ENCODE measurements around the gene TMEM132C. TPM values are rescaled to one million over a fixed set of nuclear protein-coding genes. Genes with fewer than 3 reads are reported as not detected.

Gene TMEM132C
- total RNA-seq, 1 donor from 2014 or later, result not detected

DNA sequence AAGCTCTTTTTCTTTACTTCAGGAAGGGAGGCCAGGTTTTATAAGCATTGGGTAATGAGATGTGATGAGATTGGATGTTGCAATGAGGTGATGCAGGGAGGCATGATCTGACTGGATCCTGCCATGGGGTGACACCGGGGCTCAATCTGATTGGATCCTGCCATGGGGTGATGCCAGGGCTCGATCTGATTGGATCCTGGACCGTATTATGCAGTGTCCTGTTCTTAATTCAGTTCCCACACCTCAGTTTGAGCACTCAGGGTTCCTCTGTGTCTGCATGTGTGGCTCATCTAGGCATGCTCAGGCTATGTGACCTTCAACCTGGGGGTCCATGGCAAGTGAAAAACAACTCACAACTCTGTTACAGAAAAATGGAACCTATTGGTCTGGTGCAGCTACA lies 390.4 kb downstream of the TMEM132C start:
- intact Hi-C loops (cut with micrococcal nuclease), result no loop called here

DNA sequence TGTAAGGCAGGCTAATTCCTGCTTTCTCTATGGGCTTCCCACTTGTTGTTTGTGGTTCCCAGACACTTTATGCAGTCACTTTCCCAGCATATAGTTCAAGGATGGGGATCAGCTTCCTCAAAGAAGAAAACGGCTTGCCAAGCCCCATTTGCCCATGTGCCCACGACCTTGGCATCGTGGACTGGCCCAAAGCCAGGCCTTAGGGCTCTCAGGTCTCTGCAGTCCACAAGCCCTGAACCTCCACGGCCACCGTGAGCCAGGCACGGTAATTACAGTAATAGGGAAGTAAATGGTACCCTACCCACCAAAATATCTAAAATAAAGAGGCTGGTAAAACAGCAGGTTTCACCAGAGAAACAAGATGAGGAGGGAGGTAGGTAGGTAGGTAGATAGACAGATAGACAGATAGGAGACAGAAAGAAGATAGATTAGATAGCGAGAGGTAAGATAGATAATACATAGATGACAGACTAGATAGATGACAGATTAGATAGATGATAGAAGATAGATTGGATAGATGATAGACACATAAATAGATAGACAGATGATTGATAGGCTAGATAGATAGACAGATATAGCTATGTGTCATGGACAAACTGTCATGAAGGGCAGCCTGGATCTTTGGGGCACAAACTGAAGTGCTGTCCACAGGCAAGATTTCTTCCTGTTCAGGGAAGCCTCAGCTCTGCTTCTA lies 393.7 kb downstream of the TMEM132C start:
- intact Hi-C loops (cut with micrococcal nuclease), result no loop called here

DNA sequence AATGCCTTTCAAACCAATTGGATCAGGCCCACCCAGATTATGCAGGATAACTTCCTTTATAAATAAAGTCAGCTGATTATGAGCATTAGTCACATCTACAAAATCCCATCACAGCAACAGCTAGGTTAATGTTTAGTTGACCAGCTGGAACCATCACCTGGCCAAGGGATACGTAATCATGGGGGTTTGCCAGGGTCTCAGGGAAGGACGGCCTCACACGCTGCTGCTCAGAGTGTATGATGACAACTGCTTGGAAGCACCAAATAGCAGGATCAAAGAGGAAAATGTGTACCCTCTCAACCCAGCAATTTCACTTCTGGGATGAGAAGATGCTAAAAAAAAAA lies 394.2 kb downstream of the TMEM132C start:
- intact Hi-C loops (cut with micrococcal nuclease), result no loop called here

DNA sequence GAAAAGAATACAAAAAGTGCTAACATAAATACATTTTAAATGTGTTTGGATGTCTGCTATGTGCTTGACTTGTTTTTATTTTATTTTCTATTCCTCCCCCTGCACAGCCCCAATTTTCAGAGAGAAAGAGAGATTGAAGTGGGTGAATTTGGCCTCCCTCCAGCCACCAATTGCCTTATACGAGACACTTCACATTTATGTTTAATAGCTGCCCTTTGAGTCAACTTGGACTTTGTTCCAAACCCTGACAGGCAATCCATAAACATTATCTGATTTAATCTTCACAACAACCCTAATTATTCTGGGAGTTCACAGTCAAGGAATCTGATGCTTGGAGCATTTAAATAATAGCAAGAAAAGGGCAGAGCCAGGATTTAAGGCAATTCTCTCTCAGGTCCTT lies 395.1 kb downstream of the TMEM132C start:
- intact Hi-C loops (cut with micrococcal nuclease), result no loop called here

DNA sequence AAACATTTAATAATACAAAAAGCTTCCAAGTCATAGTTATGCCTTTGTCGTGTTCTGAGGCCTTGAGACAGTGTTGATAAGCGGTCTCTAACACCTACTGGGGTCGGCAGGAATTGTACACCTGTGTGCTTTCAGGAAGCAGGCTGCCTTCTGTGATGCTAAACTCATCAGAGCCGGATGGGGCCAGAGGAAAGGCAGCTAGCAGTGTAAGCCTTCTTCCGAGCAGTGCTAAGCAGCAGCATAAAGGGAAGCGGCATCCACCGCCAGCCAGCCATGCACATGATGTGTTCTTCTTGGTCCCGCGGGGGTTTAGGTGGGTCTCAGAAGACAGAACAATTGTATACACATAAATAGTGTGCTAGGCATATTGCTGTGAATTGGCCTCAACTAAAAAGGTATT lies 397.5 kb downstream of the TMEM132C start:
- intact Hi-C loops (cut with micrococcal nuclease), result no loop called here

DNA sequence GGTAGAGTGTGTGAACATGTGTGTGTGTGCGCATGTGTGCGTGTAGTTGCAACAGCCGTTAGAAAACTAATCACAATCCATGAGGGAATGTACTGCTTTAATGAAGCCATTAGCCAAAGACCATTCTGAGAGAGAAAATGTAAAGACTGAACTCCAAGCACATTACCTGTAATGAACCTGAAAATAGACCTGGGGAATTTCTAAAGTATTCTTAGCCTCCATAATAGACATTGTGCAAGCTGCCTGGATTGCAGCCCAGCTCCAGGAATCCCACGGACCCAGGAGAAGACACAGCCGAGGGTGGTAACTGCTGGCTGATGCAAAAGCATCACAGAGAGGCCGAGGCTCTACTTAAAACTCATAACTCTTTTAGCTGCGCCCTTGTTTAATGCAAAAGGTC lies 400.2 kb downstream of the TMEM132C start:
- intact Hi-C loops (cut with micrococcal nuclease), result no loop called here

DNA sequence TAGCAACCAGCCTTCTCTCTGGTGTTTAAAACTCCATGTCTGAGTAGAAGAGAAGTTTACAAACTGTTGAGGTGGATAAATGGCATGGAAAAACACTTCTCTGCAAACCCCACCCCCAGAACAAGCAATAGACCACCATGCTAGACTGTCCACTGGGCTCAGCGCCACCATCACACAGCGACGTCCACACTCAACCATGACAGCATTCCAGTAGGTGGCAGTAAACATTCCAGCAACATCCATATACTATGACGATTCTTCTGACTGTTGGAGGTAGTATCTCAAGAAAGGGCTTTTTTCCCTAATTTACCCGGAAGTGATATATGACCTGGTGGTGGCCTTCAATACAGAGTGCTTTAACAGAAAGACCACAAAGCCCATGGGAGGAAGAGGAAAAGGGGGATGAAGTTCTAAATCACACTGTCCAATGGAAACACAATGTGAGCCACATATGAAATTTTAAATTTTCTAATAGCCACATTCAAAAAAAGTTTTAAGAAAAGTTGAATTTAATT lies 404.6 kb downstream of the TMEM132C start:
- intact Hi-C loops (cut with micrococcal nuclease), result no loop called here

DNA sequence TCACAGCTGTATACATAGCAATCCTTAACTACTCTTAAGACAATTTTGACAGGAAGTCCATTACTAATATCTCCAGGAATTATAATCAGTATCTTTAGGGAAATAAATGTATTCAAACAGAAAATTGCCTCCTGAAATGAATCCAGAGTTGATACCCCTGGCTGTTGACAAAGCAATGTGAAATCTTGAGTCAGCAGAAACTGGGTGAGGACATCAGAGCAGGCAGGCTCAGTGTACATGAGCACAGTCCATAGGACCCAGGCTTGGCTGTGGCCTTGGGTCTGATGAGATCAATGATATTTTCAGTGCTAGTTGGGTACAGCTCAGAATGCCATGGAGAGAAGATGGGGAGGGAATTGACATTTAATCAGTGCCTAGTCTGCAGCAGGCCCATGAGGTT lies 405.5 kb downstream of the TMEM132C start:
- intact Hi-C loops (cut with micrococcal nuclease), result no loop called here

DNA sequence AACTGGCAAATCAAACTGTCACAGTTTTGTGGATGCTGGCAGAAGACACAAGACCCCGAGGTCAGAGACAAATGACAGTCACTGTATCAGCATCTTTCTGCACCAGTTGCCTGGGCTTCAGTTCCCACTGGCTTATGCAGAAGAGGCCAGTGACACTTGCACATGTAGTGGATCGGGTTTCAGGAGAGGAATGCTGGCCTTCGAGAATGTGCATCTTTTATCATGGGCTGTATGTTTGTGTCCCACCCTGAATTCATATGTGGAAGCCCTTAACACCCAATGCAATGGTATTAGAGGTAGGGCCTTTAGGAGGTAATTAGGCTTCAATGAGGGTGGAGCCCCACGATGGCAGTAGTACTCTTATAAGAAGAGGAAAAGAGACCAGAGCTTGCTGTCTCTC lies 405.9 kb downstream of the TMEM132C start:
- intact Hi-C loops (cut with micrococcal nuclease), result no loop called here

DNA sequence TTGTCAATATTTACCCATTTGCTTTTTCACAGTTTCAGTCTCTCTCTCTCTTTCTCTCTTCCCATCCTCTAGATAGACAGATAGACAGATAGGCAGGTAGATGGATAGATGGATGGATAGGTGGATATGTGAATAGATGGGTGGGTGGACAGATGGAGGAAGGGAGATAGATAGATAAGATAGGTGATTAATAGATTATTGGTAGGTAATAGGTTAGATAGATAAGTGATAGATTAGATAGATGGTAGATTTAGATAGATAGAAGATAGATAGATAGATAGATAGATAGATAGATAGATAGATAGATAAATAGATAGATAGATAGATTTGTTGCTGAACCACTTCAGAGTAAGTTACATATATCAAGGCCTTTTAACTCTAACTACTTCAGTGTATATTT lies 408.6 kb downstream of the TMEM132C start:
- intact Hi-C loops (cut with micrococcal nuclease), result no loop called here

DNA sequence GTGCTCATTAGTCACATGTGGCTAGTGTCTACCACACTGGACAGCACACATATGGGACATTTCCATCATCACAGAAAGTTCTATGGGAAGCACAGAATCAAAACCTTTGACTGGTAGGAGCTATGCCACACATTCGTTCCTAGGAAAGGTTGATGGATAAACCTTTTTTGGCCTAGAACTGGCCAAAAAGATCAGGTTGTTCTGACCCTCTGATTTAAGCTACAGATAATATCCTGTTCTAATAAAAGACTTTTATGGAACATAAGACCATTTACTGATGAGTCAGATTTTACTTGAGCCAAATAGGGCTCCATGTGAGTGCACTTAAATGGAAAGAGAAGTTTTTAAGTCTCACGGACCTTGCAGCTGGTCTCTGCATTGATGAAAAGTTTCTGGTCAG lies 413.6 kb downstream of the TMEM132C start:
- intact Hi-C loops (cut with micrococcal nuclease), result no loop called here

DNA sequence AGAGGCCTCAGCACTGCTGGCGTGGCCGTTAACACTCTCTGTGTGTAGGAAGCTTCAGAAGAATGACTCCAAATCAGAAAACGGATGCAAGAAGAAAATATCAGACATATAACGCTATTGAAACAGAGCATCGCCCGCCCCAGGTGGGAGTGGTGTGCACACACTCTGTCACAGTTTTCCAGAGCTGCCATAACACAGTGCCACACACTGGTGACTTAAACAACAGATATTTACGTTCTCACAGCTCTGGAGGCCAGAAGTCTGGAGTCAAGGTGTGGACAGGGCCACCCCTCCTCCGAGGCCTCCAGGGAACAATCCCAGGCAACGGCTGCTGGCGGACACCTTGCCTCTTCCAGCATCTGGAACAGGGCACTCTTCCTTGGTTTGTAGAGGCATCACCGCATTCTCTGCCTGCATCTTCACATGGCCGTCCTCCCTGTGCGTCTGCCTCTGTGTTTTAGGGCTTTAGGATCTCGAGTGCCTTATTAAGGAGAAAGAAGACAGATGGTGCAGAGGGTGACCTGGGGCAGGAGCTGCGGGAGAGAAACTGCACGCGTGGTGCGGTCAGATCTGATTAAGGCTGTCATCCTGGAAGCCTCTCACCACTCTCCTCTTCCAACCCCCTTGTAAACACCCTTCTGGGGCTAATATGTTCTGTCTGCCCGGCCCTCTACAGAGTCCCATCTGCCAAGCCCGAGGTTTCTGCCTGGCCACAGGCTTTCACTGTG lies 415.7 kb downstream of the TMEM132C start:
- intact Hi-C loops (cut with micrococcal nuclease), result no loop called here

DNA sequence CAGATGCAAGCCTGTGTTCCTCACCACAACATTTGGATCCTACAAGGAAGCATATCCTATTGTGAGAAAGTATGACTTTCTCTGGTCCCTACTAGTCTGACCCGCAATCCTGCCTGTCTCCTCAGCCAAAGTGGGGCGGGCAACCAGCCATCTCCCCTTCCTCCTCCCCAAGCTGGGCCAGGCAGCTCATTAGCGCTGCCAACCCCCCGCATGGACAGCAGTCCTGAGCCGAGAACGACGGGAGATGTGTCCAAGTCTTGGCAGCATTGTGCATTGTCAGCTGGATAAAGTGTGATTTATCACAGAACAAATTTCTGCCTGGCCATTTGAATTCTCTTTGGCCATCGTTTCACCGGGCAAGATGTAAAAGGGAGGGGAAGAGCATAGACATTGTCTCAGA lies 417.4 kb downstream of the TMEM132C start:
- intact Hi-C loops (cut with micrococcal nuclease), result no loop called here

DNA sequence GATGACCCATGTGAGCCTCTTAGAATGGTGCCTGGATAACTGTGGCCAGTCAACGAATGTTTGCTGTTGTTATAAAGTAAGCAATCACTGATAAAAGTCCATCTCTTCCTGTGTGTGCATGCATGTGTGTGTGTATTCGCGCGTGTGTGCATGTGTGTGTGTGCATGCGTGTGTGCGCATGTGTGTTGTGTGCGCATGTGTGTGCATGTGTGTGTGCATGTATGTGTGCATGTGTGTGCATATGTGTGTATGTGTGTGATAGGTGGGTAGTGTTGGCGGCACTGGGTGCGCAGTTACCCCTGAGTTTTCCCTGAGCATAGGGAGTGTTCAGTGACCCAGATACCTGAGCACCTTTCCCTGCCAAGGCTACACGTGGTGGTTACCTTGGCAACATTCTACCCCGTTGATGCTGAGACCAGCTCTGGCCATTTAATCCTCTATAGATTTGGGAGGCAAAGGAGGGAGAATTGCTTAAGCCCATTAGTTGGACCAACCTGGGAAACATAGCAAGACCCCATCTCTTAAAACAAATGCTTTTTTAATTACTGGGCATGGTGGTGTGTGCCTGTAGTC lies 419.0 kb downstream of the TMEM132C start:
- intact Hi-C loops (cut with micrococcal nuclease), result no loop called here

DNA sequence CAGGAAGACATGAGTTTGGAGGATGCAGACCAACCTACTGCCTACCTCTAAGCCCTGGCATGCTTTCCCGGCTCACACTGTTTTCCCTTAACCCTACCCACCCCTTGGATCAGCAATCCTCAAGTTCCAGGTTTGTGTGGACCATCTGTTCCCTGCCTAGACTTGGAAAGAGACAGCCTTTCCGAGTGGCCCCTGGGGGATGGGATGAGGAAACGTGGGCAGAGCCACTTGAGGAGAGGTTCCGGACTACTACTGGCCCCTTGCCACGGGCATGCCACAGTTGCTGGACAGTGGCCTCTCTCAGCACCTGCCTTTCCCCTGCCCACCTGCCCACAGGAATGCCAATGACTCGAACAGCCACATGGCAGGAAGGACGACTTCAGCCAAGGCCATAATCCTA lies 420.9 kb downstream of the TMEM132C start:
- intact Hi-C loops (cut with micrococcal nuclease), result no loop called here

DNA sequence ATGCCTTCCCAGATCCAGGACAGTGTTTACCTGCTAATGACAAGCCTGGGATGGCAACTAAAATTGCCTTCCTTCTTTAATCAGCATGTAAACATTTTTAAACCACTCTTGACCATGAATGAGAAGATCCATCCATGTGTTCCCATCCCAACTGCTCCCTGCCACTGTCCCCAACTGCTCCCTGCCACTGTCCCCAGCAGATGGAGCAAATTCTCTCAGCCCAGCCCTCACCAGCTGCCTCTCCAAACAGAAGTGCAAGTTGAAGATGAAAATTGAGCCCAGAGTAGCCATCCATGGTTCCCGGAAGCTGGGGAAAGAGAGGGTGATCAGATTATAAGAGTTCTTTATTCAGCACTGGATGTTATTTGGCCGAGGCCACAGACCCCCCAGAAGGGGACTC lies 423.7 kb downstream of the TMEM132C start:
- intact Hi-C loops (cut with micrococcal nuclease), result no loop called here

DNA sequence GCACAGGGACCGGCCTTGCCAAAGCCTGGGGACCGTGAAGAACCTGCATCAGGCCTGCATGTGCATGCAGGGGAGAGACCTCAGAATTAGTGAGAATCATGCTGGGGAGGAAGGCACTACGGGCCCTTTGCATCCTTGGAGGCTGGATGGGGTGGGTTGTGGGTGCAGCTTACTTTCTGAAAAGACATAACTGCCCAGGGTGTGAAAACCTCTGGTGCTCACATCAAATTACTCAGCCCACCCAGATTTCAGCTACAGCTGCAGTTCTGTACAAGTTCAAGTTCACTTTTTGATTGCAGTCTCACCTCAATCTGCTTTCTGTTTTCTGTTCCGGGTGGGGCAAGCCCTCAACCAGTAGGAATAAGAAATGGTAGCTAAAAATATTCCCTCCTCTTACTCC lies 426.1 kb downstream of the TMEM132C start:
- intact Hi-C loops (cut with micrococcal nuclease), result no loop called here

DNA sequence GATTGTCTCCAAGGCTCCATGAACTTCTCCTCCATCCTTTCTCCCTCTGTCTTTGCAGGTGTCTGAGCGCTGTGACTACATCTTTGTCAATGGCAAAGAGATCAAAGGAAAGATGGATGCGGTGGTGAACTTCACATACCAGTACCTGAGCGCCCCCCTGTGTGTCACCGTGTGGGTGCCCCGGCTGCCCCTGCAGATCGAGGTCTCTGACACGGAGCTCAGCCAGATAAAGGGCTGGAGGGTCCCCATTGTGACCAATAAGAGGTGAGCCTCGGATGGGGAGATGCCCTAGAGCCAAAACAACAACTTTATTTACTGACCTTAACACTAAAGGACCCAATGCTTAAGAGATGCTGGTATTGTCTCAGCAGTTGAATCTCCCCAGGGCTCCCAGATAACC lies 426.8 kb downstream of the TMEM132C start:
- intact Hi-C loops (cut with micrococcal nuclease), result no loop called here

DNA sequence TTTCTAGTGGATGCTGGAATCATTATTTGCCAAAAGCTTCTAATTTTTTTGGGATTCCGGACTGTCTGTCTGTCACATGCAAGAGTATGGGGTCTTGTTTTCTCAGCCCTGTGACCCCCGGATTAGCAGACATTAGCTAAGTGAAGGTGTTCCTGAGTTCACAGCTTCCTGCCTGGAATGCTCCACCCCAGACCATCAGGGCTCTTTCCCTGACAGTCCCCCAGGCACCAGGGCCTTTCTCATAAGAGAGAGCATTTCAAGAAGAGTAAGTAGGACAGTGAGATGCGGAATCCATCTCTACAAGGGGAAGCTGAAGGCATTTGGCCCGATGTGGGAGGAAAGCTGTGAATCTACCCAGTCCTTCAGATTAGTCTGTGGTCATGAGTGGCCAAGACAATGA lies 427.5 kb downstream of the TMEM132C start:
- intact Hi-C loops (cut with micrococcal nuclease), result no loop called here

DNA sequence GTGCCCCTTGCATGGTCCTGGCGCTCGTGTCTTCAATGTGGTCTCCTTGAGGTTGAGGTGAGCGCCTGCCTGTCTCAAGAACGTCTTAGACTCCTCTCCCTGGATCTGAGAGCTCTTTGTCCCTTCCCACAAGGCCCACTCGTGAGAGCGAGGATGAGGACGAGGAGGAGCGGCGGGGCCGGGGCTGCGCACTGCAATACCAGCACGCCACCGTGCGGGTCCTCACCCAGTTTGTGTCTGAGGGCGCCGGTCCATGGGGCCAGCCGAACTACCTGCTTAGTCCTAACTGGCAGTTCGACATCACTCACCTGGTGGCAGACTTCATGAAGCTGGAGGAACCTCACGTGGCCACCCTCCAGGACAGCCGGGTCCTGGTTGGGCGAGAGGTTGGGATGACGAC lies 428.7 kb downstream of the TMEM132C start:
- intact Hi-C loops (cut with micrococcal nuclease), result no loop called here

DNA sequence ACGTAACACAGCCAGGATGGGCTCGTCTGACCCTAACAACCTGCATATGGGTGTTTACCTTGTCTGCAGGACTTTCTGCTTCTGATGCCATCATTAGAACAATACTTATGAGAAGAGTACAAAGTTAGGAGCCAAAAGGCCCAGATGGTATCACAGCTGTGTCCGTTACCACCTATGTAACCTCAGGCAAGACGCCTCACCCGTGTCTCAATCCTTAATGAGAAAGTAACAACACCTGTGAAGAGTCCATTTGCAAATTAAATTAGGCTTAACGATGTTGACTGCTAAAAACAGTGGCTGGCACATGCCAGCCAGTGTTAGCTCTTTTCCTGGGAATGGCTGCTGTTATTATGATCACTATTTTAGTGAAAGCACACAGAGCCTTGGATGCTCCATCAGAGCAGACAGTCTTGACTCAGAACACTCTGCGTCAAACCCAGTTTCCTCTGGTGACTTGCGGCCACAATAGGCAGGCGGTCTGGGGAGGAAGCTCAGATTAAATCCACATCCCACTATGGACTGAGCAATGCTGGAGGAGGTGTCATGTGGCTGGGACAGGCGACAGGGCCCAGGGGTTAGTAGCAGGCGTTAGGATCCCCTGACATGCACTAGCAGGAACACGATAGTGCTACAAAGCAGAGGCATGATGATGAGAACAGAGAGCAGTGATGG lies 431.5 kb downstream of the TMEM132C start:
- intact Hi-C loops (cut with micrococcal nuclease), result no loop called here

DNA sequence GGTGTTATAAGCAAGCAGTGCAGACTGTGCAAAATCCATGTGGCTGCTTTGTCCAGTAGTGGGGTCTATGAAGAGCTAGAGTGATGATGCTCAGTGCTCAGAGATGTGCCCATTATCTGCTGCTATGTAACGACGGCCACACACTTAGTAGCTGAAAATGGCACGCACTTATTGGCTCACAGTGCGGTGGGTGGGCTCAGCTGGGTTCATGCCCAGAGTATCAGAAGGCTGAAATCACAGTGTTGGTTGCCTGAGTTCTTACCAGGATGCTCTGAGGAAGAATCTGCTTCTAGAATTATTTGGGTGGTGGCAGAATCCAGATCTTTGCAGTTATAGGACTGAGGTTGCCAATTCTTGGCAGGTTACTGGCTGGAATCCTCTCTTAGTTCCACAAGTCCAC lies 432.1 kb downstream of the TMEM132C start:
- intact Hi-C loops (cut with micrococcal nuclease), result no loop called here

Measured in T-helper 1 cell treated with Interleukin-12 subunit alpha and Interleukin-12 subunit beta and Interleukin-4 antibody, amounts not matched to agents 30 ng/mL and 1 ng/mL, for 36 hours (primary cell).